Measurements from ENCODE around the gene NPM1. TPM values are rescaled to one million over a fixed set of nuclear protein-coding genes. Genes with fewer than 3 reads are reported as not detected.

The NPM1 gene
- total RNA-seq, 1 donor from 2014 or later = 1,157 TPM

- Mint-ChIP-seq H3K27me3 (ENCODE audit: unreplicated experiment) (peaks cover 3% of the 10 kb centered on the region), H3K4me1 (ENCODE audit: unreplicated experiment) (peaks cover 13% of the 10 kb centered on the region), H3K9me3 (ENCODE audit: unreplicated experiment) (no peaks in the 10 kb centered on the region), H3K27ac (ENCODE audit: unreplicated experiment) (no peak overlapping the region), H3K4me3 (ENCODE audit: unreplicated experiment) (no peak overlapping the region), H3K36me3 (ENCODE audit: unreplicated experiment) (no peaks in the 10 kb centered on the region)
- TF ChIP-seq, protein P1, sequence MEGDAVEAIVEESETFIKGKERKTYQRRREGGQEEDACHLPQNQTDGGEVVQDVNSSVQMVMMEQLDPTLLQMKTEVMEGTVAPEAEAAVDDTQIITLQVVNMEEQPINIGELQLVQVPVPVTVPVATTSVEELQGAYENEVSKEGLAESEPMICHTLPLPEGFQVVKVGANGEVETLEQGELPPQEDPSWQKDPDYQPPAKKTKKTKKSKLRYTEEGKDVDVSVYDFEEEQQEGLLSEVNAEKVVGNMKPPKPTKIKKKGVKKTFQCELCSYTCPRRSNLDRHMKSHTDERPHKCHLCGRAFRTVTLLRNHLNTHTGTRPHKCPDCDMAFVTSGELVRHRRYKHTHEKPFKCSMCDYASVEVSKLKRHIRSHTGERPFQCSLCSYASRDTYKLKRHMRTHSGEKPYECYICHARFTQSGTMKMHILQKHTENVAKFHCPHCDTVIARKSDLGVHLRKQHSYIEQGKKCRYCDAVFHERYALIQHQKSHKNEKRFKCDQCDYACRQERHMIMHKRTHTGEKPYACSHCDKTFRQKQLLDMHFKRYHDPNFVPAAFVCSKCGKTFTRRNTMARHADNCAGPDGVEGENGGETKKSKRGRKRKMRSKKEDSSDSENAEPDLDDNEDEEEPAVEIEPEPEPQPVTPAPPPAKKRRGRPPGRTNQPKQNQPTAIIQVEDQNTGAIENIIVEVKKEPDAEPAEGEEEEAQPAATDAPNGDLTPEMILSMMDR (IDR thresholded peaks at IDR 0.05) = no peak
- no peak for DNase-seq (ENCODE audit: extremely low spot score, unreplicated experiment)
Measured at GRCh38 chr5:171454549-171454948, 66.9 kb downstream of the NPM1 start.

- H3K4me3 Mint-ChIP-seq (ENCODE audit: unreplicated experiment) = no peak overlapping the region
- DNase-seq (ENCODE audit: extremely low spot score, unreplicated experiment) = no peak
- no peaks in the 10 kb centered on the region for H3K36me3 Mint-ChIP-seq (ENCODE audit: unreplicated experiment)
- TF ChIP-seq, protein P1 (IDR thresholded peaks at IDR 0.05) = no peak
- peaks cover 3% of the 10 kb centered on the region for H3K27me3 Mint-ChIP-seq (ENCODE audit: unreplicated experiment)
- H3K27ac Mint-ChIP-seq (ENCODE audit: unreplicated experiment) = no peak overlapping the region
- no peaks in the 10 kb centered on the region for H3K9me3 Mint-ChIP-seq (ENCODE audit: unreplicated experiment)
- peaks cover 4% of the 10 kb centered on the region for H3K4me1 Mint-ChIP-seq (ENCODE audit: unreplicated experiment)
Measured at GRCh38 chr5:171455522-171455921, 67.9 kb downstream of the NPM1 start.

GRCh38 chr5:171457208-171457981, 69.7 kb downstream of the NPM1 start:
- no peaks in the 10 kb centered on the region for H3K4me1 Mint-ChIP-seq (ENCODE audit: unreplicated experiment)
- H3K36me3 Mint-ChIP-seq (ENCODE audit: unreplicated experiment) = no peaks in the 10 kb centered on the region
- no peaks in the 10 kb centered on the region for H3K9me3 Mint-ChIP-seq (ENCODE audit: unreplicated experiment)
- H3K4me3 Mint-ChIP-seq (ENCODE audit: unreplicated experiment) = no peak overlapping the region
- TF ChIP-seq, protein P1 (IDR thresholded peaks at IDR 0.05) = no peak
- no peak for DNase-seq (ENCODE audit: extremely low spot score, unreplicated experiment)
- no peak overlapping the region for H3K27ac Mint-ChIP-seq (ENCODE audit: unreplicated experiment)
- H3K27me3 Mint-ChIP-seq (ENCODE audit: unreplicated experiment) = peaks cover 3% of the 10 kb centered on the region

- no peak overlapping the region for H3K27ac Mint-ChIP-seq (ENCODE audit: unreplicated experiment)
- H3K4me3 Mint-ChIP-seq (ENCODE audit: unreplicated experiment) = no peak overlapping the region
- DNase-seq (ENCODE audit: extremely low spot score, unreplicated experiment) = no peak
- TF ChIP-seq, protein P1 (IDR thresholded peaks at IDR 0.05) = no peak
- no peaks in the 10 kb centered on the region for H3K36me3 Mint-ChIP-seq (ENCODE audit: unreplicated experiment)
- no peaks in the 10 kb centered on the region for H3K9me3 Mint-ChIP-seq (ENCODE audit: unreplicated experiment)
- peaks cover 6% of the 10 kb centered on the region for H3K27me3 Mint-ChIP-seq (ENCODE audit: unreplicated experiment)
- no peaks in the 10 kb centered on the region for H3K4me1 Mint-ChIP-seq (ENCODE audit: unreplicated experiment)
Measured at GRCh38 chr5:171459839-171460238, 72.2 kb downstream of the NPM1 start.

Small RNA genes within 50 kb of the gene (microRNA-seq; reads per million reads assigned to microRNA genes)
- 3.8 reads per million for gene MIR3912 (ENCODE audit: unreplicated experiment)

Other genes with a start within 250 kb of the NPM1 start
- gene TLX3, start 78.6 kb upstream of the NPM1 start, total RNA-seq = not detected in 2 replicates
- gene FGF18, start 31.8 kb downstream of the NPM1 start, total RNA-seq = 5.9 and 6.0 TPM in 2 replicates